GM21576 (cell line): Measurements from ENCODE around the gene RALGAPB.
"Not testable (repeated sequence)": the region's sequence is repeated elsewhere in the genome, so short reads cannot be mapped to it uniquely, and the experiment has no call there.

Experiments
- ATAC-seq: cut with Tn5 transposase; IDR thresholded peaks from one replicate; pipeline ENCODE4 v1.9.1; 2021; ENCODE audit warnings: mild to moderate bottlenecking, moderate library complexity; ENCODE audit not compliant: unreplicated experiment

The RALGAPB gene

DNA sequence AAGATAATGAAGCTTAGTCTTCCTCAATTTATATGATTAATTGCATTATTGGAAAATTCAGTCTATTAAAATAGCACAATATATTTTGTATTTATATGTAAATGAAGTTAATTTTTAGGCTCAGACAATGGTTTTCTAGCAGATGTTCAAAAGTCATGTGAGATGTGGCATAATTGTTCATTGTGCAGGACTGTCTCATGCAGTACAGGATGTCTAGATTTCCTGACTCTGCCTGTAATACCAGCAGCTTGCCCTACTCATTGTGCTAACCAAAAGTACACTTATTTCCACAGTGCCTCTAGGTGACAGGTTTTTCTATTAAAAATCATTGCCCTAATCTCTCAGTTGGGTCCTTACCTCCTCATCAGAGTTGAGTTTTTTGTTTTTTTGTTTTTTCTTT, 12.4 kb downstream of the RALGAPB start:
- ATAC-seq, result no peak

GRCh38 chr20:38489181-38489580, 16.5 kb downstream of the RALGAPB start:
- no peak for ATAC-seq

- ATAC-seq, result no peak
These were observed 24.7 kb downstream of the RALGAPB start for GRCh38 chr20:38497246-38497935.

DNA sequence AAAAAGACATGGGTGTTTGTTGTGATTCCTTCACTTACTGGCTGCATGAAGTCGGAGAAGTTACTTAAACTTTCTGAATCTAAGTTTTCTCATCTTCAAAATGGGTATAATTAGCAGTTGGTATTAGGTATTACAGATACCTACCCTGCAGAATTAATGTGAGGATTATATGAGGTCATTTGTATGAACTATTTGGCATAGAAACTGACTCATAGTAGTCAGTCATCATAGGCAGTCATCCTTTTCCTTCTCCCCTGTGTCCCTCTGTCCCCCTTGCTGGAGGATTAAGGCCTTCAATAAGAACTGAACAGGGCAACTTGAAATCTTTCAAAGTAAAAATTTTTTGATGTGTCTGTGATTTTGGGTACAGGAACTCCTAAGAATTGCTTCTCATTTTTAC, 26.3 kb downstream of the RALGAPB start:
- ATAC-seq, result no peak

DNA sequence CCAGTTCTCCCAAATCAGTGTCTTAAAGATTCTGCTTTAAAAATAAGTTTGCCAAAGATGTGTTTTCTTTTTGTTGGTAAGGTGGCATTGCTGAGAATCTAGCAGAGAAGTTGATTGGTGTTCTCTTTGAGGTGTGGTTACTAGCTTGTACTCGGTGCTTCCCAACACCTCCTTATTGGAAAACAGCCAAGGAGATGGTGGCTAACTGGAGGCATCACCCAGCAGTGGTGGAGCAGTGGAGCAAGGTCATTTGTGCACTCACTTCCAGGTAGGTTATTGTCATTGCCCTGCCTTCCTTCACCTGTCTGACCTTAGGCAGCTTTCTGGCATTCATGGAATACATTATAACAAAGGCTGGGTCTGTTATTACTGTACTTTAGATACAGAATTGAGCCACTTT, 26.7 kb downstream of the RALGAPB start:
- ATAC-seq, result no peak

DNA sequence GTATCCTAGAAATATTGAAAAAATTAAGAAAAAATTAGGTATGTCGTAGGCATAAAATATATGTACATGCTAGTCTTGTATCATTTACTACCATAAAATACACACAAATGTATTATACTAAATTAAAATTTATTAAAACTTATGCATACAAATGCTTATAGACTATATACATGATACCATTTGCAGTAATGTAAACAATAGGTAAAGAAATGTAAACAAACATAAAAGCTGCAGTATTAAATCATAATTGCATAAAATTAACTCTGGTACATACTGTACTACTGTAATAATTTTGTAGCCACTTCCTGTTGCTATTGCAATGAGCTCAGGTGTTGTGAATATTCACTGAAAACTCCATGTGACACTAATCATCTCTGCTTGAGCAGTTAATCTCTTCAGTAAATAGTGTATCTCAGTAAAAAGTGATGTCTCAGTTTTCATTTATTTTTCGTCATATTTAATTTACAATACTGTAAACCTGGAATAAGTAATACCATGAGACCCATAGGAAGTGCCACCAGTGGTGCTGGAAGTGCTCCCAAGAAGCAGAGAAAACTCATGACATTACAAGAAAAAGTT, 29.3 kb downstream of the RALGAPB start:
- no peak for ATAC-seq

DNA sequence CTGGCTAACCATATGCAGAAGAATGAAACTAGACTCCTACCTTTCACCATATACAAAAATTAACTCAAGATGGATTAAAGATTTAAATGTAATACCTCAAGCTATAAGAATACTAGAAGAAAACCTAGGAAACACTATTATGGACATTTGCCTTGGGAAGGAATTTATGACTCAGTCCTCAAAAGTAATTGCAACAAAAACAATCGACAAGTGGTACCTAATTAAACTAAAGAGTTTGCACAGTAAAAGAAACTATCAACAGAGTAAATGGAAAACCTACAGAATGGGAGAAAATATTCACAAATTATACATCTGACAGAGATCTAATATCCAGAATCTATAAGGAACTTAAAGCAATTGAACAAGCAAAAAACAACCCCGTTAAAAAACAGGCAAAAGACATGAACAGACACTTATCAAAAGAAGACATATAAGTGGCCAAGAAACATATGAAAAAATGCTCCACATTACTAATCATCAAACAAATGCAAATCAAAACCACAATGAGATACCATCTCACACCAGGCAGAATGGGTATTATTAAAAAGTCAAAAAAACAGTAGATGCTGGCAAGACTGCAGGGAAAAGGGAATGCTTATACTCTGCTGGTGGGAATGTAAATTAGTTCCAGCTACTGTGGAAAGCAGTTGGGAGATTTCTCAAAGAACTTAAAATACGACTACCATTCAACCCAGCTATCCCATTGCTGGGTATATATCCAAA, 31.9 kb downstream of the RALGAPB start:
- no peak for ATAC-seq

- ATAC-seq, result no peak
These were observed 32.4 kb downstream of the RALGAPB start for GRCh38 chr20:38505091-38505455.

GRCh38 chr20:38511726-38512125, 39.1 kb downstream of the RALGAPB start:
- ATAC-seq, result not testable (repeated sequence)

DNA sequence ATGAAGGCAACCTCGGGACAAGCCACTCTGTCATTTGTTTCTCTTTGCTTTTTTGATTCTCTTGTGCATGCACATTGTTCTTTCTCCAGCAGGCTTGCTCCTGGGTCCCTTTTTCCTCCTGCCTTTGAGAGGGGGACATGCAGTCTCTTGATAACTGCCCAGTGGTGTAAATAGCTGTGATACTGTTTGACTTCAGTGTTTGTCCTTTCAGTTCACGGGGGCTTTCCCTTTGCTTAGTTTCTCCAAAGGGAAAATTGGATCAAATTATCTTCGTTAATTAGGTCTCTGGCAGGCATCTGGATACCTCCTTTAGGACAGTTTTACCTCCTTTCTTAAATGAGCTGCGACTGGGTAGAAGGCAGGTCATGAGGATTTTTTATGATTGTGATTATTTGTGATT, 41.5 kb downstream of the RALGAPB start:
- ATAC-seq, result no peak

- ATAC-seq, result no peak
These were observed 42.3 kb downstream of the RALGAPB start for GRCh38 chr20:38514947-38515346.

DNA sequence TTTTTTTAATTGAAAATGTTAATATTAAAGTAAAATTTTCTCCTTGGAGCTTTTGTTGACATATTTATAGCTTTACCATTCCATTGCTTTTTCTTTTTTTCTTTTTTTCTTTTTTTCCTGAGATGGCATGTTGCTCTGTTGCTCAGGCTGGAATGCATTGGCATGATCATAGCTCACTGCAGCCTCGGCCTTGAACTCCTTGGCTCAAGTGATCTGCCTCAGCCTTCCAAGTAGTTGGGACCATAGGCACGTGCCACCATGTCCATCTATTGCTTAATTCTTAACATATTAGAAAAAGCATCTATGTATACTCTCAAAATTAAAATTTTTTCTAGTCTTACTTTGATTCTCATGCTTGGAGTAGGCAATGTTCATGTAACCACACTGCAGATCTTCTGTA, 43.0 kb downstream of the RALGAPB start:
- no peak for ATAC-seq

- no peak for ATAC-seq
These were observed 46.8 kb downstream of the RALGAPB start for GRCh38 chr20:38519426-38519825.

- no peak for ATAC-seq
These were observed 47.6 kb downstream of the RALGAPB start for GRCh38 chr20:38520261-38520660.

GRCh38 chr20:38523697-38524096, 51.1 kb downstream of the RALGAPB start:
- no peak for ATAC-seq

- no peak for ATAC-seq
These were observed 55.5 kb downstream of the RALGAPB start for GRCh38 chr20:38528167-38528566.

DNA sequence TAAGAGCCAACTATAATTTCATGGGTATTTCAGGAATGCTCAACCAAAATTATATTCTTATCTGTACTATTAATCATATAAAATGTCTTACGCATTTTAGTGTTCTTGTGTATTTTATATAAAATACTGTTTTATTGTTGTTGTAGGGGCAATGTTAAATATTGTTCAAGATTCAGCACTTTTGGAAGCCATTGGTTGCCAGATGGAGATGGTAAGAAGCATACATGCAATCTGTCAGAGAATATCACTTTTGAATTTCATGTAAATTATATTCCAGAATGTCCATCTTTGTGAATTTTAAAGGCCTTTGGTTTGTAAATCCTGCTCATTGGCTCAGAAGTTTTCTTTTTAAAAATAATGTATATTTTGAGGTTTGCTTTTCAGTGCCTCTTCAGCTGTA, 58.4 kb downstream of the RALGAPB start:
- no peak for ATAC-seq

GRCh38 chr20:38534756-38535155, 62.1 kb downstream of the RALGAPB start:
- no peak for ATAC-seq

DNA sequence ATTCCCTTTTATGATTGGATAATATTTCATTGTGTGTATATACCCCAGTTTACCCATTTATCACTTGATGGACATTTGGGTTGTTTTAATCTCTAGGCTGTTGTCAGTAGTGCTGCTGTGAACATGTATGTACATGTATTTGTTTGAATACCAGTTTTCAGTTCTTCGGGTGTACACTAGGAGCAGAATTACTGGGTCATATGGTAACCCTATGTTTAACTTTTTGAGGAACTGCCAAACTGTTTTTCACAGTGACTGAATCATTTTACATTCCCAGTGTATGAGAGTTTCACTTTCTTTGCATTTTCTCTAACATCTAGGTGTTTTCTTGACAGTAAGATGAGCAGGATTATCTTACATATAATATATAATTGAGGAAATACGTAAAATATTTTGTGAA, 63.7 kb downstream of the RALGAPB start:
- no peak for ATAC-seq

DNA sequence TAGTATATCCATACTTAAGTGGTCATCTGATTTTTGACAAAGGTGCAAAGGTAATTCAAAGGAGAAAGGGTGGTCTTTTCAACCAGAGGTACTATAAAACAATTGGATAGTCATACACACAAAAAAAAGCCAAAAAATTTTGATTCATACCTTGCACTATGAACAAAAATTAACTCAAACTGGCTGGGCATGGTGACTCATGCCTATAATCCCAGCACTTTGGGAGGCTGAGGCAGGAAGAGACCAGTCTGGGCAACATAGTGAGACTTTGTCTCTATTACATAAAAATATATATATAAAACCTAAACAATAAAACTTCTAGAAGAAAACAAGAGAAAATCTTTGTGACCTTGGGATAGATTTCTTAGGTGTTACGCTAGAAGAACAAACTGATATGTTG, 64.5 kb downstream of the RALGAPB start:
- no peak for ATAC-seq

DNA sequence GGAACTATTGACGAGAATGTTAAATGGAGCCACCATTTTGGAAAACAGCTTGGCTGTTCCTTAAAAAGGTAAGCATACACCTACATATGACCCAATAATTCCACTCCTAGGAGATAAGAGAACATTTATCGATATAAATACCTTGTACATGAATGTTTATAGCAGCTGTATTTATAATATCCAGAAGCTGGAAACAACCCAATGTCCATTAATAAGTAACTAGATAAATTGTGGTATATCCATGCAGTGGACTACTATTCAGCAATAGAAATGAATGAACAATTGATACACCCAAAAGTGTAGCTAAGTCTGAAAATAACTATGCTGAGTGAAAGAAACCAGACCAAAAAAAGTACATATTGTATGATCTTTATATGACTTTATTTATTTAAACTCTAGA, 66.1 kb downstream of the RALGAPB start:
- ATAC-seq, result no peak
